Heart left ventricle (tissue), 13 donors: ENCODE data around the gene TRIM41.

ENCODE experiments used
- CTCF ChIP-seq, 12 donors: fragments of 200-600 bp; sonication (generic) in 4 of 12; IDR thresholded peaks; one replicate each; pipeline versions ENCODE4 v1.5.0 to v1.8.0; 2018 to 2022; ENCODE audit warnings: antibody characterized with exemption in 12 of 12, mild to moderate bottlenecking in 5 of 12
- POLR2A ChIP-seq, 2 donors: fragments of 450-650 bp; IDR thresholded peaks; one replicate each; pipeline ENCODE4 v1.6.1; 2017; ENCODE audit warnings: antibody characterized with exemption in 2 of 2, mild to moderate bottlenecking in 2 of 2, moderate library complexity in 2 of 2
- donor health status: ischemic (EF 13 %, LVEDD 7.1; RV severe dilation, severe dysfunction).
- donor health status: DM: no; HTN: yes; CAD: no.
- donor health status: DM: no; HTN: no; CAD: no.
- donor health status: ischemic (EF 25% LVEDD 6.9; RV normal size, moderate dysfunction).
- donor health status: ischemic (EF 25% LVEDD 5.7; RV mildly dilated, moderate dysfunction).
- donor health status: ischemic (EF 35%, LVEDD 5.7; RV mildly dilated, moderate dysfunction).
- donor health status: nonischemic (EF 11% LVEDD 7.7; RV severe dilation, severe dysfunction).
- donor health status: DM: yes; HTN: yes; CAD: no.
- donor health status: PGD.
- donor health status: ischemic (EF 29% LVEDD 5.4; RV normal size, mild dysfunction).
- donor health status: nonischemic (EF 23%, LVEDD 6.1; RV moderate dilation, normal function).

- no peak for TF ChIP-seq CTCF (IDR thresholded peaks at IDR 0.05)
- TF ChIP-seq POLR2A (IDR thresholded peaks at IDR 0.05) = no peak
These were observed 32.9 kb upstream of the TRIM41 start for GRCh38 chr5:181189962-181190710.
